BLaER1 treated with 17β-estradiol and CSF1 and Interleukin-3, amounts not matched to agents 10 nM and 100 nM (cell line): ENCODE measurements around the gene SNUPN.

Experiments used
- H3K27ac ChIP-seq, 11 experiments: shearing (Covaris generic); formaldehyde crosslinking; 2 replicates each; pipeline ENCODE4 v1.8.1; 2022
- H3K27me3 ChIP-seq, 11 experiments: shearing (Covaris generic); formaldehyde crosslinking; 2 replicates each; pipeline ENCODE4 v1.8.1; 2022
- H3K36me3 ChIP-seq, 11 experiments: shearing (Covaris generic); formaldehyde crosslinking; 2 replicates each; pipeline ENCODE4 v1.8.1; 2022
- H3K4me1 ChIP-seq, 10 experiments: shearing (Covaris generic); formaldehyde crosslinking; 2 replicates each; pipeline ENCODE4 v1.8.1; 2022
- H3K4me2 ChIP-seq, 11 experiments: shearing (Covaris generic); formaldehyde crosslinking; 2 replicates each; pipeline ENCODE4 v1.8.1; 2022
- H3K4me3 ChIP-seq, 10 experiments: shearing (Covaris generic); formaldehyde crosslinking; 2 replicates each; pipeline ENCODE4 v1.8.1; 2022
- H3K9ac ChIP-seq, 11 experiments: shearing (Covaris generic); formaldehyde crosslinking; 2 replicates each; pipeline ENCODE4 v1.8.1; 2022
- H3K9me3 ChIP-seq, 11 experiments: shearing (Covaris generic); formaldehyde crosslinking; replicated peaks in 1 of 11; 2 replicates each; pipeline ENCODE4 v1.8.1; 2022
- H4K20me1 ChIP-seq, 11 experiments: shearing (Covaris generic); formaldehyde crosslinking; 2 replicates each; pipeline ENCODE4 v1.8.1; 2022
- Cebpa-rat ChIP-seq, 11 experiments: shearing (Covaris generic); IDR thresholded peaks; 2 replicates each; pipeline ENCODE4 v1.8.1; 2022

The SNUPN gene

DNA sequence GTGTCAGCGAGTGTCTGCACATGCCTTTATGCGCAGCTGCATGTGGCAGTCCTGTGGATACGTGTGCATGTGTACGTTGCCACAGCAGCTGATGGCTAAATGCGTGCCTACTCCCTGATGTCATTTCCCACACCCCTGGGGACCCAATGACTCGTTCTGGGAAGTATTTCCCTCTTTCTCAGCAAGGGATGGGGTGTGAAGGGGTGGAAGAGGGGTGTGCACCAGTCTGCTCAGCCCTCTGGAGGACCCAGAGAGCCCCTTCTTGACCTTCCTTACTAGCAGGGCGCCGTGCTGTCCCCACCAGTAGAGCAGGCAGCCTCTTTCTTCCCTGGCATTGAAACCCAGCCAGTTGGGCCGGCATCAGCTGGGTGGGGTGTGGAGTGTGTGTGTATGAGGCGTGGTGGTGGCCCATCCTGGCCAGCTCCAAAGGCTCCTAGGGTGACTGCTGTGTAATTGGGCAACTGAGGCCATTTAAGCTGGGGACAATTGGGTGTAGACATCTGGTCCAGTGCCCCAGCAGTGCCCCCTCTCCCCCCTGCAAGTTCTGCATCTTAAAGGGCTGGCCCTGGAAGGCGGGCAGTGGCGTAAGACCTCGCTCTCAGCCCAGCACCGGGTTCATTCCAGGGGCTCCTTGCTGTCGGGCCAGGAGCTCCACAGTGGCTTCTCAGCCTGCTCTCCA lies 41.4 kb upstream of the SNUPN start:
- no peak for TF ChIP-seq Cebpa-rat (IDR thresholded peaks at IDR 0.05)
- H3K9me3 ChIP-seq = no peaks in the 10 kb centered on the region
- peaks cover 0 to 11% (median 0%) of the 10 kb centered on the region in 11 experiments; a peak in 2 of 22 replicates for H4K20me1 ChIP-seq
- H3K27me3 ChIP-seq = no peaks in the 10 kb centered on the region
- H3K36me3 ChIP-seq = peaks cover 0 to 4% (median 0%) of the 10 kb centered on the region in 11 experiments; a peak in 1 of 22 replicates
- H3K4me1 ChIP-seq = peaks cover 9 to 45% (median 29%) of the 10 kb centered on the region in 10 experiments
- H3K9ac ChIP-seq = peak overlapping the region in 2 of 11 experiments; percentile 5 to 24; a peak in 2 of 22 replicates
- H3K27ac ChIP-seq = peak overlapping the region in 6 of 11 experiments; percentile 16 to 50 (median 25); a peak in 7 of 22 replicates
- H3K4me3 ChIP-seq = no peak overlapping the region
- H3K4me2 ChIP-seq = peak overlapping the region; percentile 16 to 69 (median 51); a peak in 18 of 22 replicates

- Histone ChIP-seq H3K9ac (no peak overlapping the region), H3K4me2 (no peak overlapping the region), H4K20me1 (peaks cover 0 to 17% (median 3%) of the 10 kb centered on the region in 11 experiments; a peak in 5 of 22 replicates), H3K27me3 (no peaks in the 10 kb centered on the region), H3K4me1 (peaks cover 9 to 51% (median 32%) of the 10 kb centered on the region in 10 experiments), H3K9me3 (no peaks in the 10 kb centered on the region), H3K36me3 (peaks cover 0 to 17% (median 6%) of the 10 kb centered on the region in 11 experiments; a peak in 7 of 22 replicates), H3K4me3 (no peak overlapping the region), H3K27ac (peak overlapping the region in 4 of 11 experiments; percentile 14 to 50 (median 22); a peak in 4 of 22 replicates)
- no peak for TF ChIP-seq Cebpa-rat (IDR thresholded peaks at IDR 0.05)
These were observed 38.5 kb upstream of the SNUPN start for GRCh38 chr15:75663931-75664421.

- peak overlapping the region in 1 of 11 experiments; percentile 12; a peak in 2 of 22 replicates for H3K27ac ChIP-seq
These were observed 37.4 kb upstream of the SNUPN start for GRCh38 chr15:75662823-75663519.

GRCh38 chr15:75661756-75662140 lies 36.2 kb upstream of the SNUPN start:
- Histone ChIP-seq H3K36me3 (peaks cover 0 to 39% (median 26%) of the 10 kb centered on the region in 11 experiments; a peak in 16 of 22 replicates), H4K20me1 (peaks cover 0 to 38% (median 19%) of the 10 kb centered on the region in 11 experiments; a peak in 15 of 22 replicates), H3K27ac (no peak overlapping the region; a peak in 3 of 22 replicates), H3K4me3 (no peak overlapping the region), H3K4me1 (peaks cover 6 to 54% (median 29%) of the 10 kb centered on the region in 10 experiments), H3K9ac (no peak overlapping the region), H3K4me2 (no peak overlapping the region; a peak in 2 of 22 replicates), H3K27me3 (no peaks in the 10 kb centered on the region), H3K9me3 (no peaks in the 10 kb centered on the region)
- no peak for TF ChIP-seq Cebpa-rat (IDR thresholded peaks at IDR 0.05)

More at GRCh38 chr15:75662823-75663519, 37.4 kb upstream of the SNUPN start:
- peaks cover 9 to 55% (median 35%) of the 10 kb centered on the region in 10 experiments for H3K4me1 ChIP-seq
- no peaks in the 10 kb centered on the region for H3K27me3 ChIP-seq
- no peak overlapping the region for H3K9ac ChIP-seq
- no peak overlapping the region for H3K4me3 ChIP-seq
- H3K9me3 ChIP-seq = no peaks in the 10 kb centered on the region
- H4K20me1 ChIP-seq = peaks cover 0 to 26% (median 10%) of the 10 kb centered on the region in 11 experiments; a peak in 12 of 22 replicates
- H3K36me3 ChIP-seq = peaks cover 0 to 27% (median 14%) of the 10 kb centered on the region in 11 experiments; a peak in 13 of 22 replicates
- no peak for TF ChIP-seq Cebpa-rat (IDR thresholded peaks at IDR 0.05)
- H3K4me2 ChIP-seq = no peak overlapping the region

- Histone ChIP-seq H3K4me3 (no peak overlapping the region), H3K27me3 (no peaks in the 10 kb centered on the region), H3K9ac (peak overlapping the region in 4 of 11 experiments; percentile 25 to 38 (median 30); a peak in 3 of 22 replicates), H3K27ac (peak overlapping the region in 3 of 11 experiments; percentile 2 to 15 (median 12); a peak in 4 of 22 replicates), H3K36me3 (peaks cover 0 to 44% (median 30%) of the 10 kb centered on the region in 11 experiments; a peak in 16 of 22 replicates), H3K9me3 (no peaks in the 10 kb centered on the region), H3K4me1 (peaks cover under 1 to 49% (median 24%) of the 10 kb centered on the region in 10 experiments; a peak in 18 of 20 replicates), H4K20me1 (peaks cover 0 to 44% (median 22%) of the 10 kb centered on the region in 11 experiments; a peak in 17 of 22 replicates), H3K4me2 (peak overlapping the region in 5 of 11 experiments; percentile 12 to 44 (median 33); a peak in 5 of 22 replicates)
- TF ChIP-seq Cebpa-rat (IDR thresholded peaks at IDR 0.05) = no peak
These were observed 35.7 kb upstream of the SNUPN start for GRCh38 chr15:75661100-75661755.

DNA sequence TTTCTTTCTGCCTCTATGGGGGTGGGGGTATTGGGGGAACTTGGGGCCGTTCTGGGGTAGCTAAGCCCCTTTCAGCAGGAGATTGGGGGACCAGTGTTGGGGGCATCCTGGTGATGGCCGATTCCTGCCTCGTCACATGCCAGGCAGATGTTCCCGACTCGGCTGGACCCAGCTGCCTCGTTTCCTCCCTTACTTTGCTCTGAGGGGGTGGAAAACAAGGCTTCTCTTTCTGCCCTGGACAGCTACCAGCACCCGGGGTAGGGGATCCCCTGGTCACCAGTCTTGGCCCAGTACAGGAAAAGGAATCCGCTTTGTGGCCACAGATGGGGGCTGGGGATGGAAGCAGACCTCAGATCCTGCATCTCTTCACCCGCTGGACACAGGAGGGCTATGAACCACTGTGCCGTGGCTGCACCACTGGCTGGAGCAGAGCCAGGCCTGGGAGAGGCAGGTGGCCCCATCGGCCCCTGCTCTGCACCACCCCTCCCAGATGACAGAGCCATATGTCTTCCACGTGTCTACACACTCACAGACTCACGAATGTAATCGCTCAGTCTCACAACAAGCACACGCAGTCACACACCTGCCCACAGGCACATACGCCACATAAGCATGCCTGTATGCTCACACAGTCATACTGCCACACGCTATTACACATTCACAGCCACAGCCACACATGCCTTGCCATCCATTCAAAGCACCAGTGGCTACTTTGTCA lies 34.6 kb upstream of the SNUPN start:
- Histone ChIP-seq H3K27me3 (no peaks in the 10 kb centered on the region), H3K27ac (no peak overlapping the region), H4K20me1 (peaks cover 8 to 55% (median 34%) of the 10 kb centered on the region in 11 experiments; a peak in 20 of 22 replicates), H3K36me3 (peaks cover 0 to 52% (median 30%) of the 10 kb centered on the region in 11 experiments; a peak in 16 of 22 replicates), H3K9ac (peak overlapping the region in 1 of 11 experiments; percentile 29; a peak in 1 of 22 replicates), H3K4me1 (peaks cover 0 to 40% (median 13%) of the 10 kb centered on the region in 10 experiments; a peak in 16 of 20 replicates), H3K4me3 (no peak overlapping the region), H3K9me3 (no peaks in the 10 kb centered on the region), H3K4me2 (peak overlapping the region in 3 of 11 experiments; percentile 33 to 44 (median 36); a peak in 3 of 22 replicates)
- no peak for TF ChIP-seq Cebpa-rat (IDR thresholded peaks at IDR 0.05)

DNA sequence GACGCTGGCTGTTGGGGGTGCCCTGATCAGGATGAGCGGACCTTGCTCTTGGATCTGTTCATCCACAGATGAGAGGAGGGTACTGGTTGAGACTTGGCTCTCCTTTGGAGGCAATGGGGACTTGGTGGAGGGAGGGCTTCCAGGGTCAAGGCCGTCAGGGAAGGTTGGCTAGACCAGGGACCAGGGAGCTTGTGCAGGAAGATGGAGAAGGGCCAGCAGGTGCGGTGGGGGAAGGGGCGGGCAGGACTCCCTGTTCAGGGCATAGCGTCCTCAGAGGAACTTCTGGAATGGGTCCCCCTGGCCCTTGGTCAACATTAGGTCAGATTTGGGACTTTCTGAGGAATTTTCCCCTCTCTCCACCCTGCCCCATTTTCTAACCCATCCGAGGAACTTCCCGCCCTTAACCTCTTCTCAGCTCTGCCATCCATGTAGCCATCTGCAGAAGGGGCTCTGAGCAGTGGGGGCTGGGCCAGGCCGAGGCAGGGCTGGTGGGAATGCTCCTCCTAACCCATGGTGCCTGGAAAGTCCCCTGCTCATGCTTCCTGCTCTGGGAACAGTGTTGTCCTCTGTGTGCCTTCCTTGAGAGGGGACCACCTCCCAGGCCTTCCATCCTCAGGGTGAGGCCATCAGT lies 33.7 kb upstream of the SNUPN start:
- Histone ChIP-seq H3K36me3 (peaks cover 0 to 57% (median 30%) of the 10 kb centered on the region in 11 experiments; a peak in 16 of 22 replicates), H3K4me3 (no peak overlapping the region), H3K9me3 (no peaks in the 10 kb centered on the region), H3K27me3 (no peaks in the 10 kb centered on the region), H3K9ac (peak overlapping the region in 1 of 11 experiments; percentile 15; a peak in 1 of 22 replicates), H3K27ac (no peak overlapping the region), H4K20me1 (peaks cover 8 to 63% (median 41%) of the 10 kb centered on the region in 11 experiments; a peak in 20 of 22 replicates), H3K4me2 (no peak overlapping the region), H3K4me1 (peaks cover 0 to 41% (median 13%) of the 10 kb centered on the region in 10 experiments; a peak in 14 of 20 replicates)
- no peak for TF ChIP-seq Cebpa-rat (IDR thresholded peaks at IDR 0.05)
